Loucy (cell line): Measurements from ENCODE around the gene MON1A.

ENCODE experiments used
- CTCF ChIP-seq: fragments of 200-600 bp; sonication (generic); conservative IDR thresholded peaks from 2 replicates; pipeline ENCODE4 v1.5.1; 2014; ENCODE audit warnings: mild to moderate bottlenecking, antibody characterized with exemption, low read length
- EZH2phosphoT487 ChIP-seq: fragments of 200-600 bp; IDR thresholded peaks from 2 replicates; pipeline ENCODE4 v1.6.1; 2018; ENCODE audit warnings: antibody characterized with exemption, mild to moderate bottlenecking, moderate library complexity, borderline replicate concordance

- no peak for TF ChIP-seq CTCF
- no peak for TF ChIP-seq EZH2phosphoT487
These were observed 47.3 kb upstream of the MON1A start for GRCh38 chr3:49976942-49977341.
